Measurements from ENCODE around the gene ASB7.
"Not testable (repeated sequence)": the region's sequence is repeated elsewhere in the genome, so short reads cannot be mapped to it uniquely, and the experiment has no call there.

The ASB7 gene

DNA sequence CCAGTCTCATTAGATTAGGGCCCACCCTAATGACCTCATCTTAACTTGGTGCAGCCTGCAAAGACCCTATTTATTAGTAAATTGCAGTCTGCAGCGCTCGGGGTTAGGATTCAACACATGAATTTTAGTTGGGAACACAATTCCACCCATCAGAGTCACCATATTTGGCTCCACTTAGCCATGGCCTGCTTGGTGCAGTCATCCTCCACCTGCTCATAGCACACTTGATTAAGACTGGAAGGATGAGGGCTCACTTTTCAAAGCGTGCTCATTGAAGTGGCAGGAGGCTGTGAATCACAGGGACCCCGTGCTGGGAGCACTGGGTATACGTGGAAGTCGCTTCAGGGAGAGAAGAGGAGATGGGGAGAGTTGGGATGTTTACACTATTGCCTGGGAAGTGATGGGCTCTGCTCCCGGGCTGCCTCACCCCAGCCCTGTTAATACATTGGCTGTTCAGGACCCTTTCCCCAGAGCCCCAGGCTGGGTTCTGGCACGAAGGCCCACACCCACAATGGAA is 68.2 kb downstream of the ASB7 start:
- ChIA-PET CTCF (no interaction called here), POLR2A (ENCODE audit: low non-redundant PET) (no interaction called here)
- H3K27ac ChIP-seq: no peak overlapping the region
- DNase-seq (ENCODE audit: low spot score): no peak
- TF ChIP-seq, protein P1, sequence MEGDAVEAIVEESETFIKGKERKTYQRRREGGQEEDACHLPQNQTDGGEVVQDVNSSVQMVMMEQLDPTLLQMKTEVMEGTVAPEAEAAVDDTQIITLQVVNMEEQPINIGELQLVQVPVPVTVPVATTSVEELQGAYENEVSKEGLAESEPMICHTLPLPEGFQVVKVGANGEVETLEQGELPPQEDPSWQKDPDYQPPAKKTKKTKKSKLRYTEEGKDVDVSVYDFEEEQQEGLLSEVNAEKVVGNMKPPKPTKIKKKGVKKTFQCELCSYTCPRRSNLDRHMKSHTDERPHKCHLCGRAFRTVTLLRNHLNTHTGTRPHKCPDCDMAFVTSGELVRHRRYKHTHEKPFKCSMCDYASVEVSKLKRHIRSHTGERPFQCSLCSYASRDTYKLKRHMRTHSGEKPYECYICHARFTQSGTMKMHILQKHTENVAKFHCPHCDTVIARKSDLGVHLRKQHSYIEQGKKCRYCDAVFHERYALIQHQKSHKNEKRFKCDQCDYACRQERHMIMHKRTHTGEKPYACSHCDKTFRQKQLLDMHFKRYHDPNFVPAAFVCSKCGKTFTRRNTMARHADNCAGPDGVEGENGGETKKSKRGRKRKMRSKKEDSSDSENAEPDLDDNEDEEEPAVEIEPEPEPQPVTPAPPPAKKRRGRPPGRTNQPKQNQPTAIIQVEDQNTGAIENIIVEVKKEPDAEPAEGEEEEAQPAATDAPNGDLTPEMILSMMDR (conservative IDR thresholded peaks at IDR 0.05; ENCODE audit: low read depth): no peak

DNA sequence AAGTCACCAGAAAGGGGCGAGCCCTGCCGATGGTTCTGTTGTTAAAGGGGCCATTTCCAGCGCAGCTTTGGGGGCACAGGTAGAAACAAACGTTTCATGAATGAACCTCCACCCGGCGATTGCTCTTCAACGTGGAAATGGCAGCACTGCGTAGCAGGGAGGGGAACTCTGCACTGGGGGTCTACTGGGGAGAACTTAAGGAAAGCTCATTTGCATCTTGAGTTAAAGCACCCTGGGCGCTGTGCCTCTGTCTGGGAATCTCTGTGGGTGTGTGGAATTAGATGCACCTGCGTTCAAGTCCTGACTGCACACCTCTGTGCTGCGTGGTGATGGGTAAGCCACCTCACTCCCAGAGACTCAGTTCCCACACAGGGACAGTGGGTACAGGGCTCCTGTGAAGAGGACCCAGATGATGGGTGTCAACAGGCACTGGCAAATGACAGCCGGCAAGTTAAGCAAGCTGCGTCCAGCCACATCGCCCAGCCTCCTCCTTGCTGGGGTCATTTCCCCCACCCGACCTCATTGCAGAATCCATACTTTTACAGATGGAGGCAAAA is 68.8 kb downstream of the ASB7 start:
- ChIA-PET CTCF (interaction anchor here (0.6 to 1.9 kb wide), 6 partner anchors 9 to 336 kb away, joined by 3 to 9 read pairs (median 4); no protein-coding TSS in a partner anchor), POLR2A (ENCODE audit: low non-redundant PET) (no interaction called here)
- DNase-seq (ENCODE audit: low spot score): no peak
- no peak overlapping the region for H3K27ac ChIP-seq
- TF ChIP-seq, protein P1 (conservative IDR thresholded peaks at IDR 0.05; ENCODE audit: low read depth): no peak

DNA sequence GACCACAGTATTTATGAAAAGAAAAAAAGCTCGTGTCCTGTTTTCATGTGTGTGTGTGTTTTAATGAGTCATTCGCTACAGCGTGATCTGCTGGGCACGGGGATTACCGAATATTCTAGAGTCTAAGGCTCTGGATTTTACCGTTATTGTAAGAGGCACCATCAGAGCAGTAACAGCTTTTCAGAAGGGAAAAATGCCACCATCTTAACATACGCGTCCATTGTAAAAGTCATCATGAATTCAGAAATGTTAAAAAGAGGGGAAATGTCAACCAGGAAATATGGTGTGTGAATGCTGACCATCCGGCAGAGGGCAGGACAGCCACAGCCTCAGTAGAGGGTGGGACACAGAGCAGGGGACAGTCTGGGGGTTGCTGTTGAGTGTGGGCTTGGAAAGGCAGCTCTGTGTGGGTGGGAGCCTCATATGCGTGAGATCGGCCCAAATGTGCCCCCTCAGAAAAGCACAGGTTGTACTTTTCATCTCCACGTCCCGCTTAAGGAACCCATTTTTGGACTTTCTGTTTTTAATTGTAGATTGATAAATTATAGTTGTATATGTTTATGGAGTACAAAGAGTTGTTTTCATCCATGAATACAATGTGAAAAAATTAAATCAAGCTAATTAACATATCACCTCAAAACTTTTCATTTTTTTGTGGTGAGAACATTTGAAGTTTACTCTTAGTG is 69.6 kb downstream of the ASB7 start:
- DNase-seq (ENCODE audit: low spot score): peak; percentile 49
- H3K27ac ChIP-seq: no peak overlapping the region
- TF ChIP-seq, protein P1 (conservative IDR thresholded peaks at IDR 0.05; ENCODE audit: low read depth): peak; percentile 70
- ChIA-PET POLR2A (ENCODE audit: low non-redundant PET) (no interaction called here), CTCF (interaction anchor here (0.6 to 1.9 kb wide), 8 partner anchors 8 to 336 kb away, joined by 3 to 9 read pairs (median 4); no protein-coding TSS in a partner anchor)

DNA sequence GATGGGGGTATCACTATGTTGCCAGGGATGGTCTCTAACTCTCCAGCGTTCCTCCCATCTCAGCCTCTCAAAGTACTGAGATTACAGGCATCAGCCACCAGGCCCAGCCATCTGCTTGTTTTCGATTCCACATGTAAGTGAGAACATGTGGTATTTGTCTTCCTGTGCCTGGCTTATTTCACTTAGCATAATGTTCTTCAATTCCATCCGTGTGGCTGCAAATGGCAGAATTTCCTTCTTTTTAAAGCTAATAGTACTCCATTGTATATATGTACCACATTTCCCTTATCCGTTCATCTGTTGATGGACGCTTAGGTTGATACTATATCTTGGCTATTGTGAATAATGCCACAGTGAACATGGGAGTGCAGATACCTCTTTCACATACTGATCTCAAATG is 70.6 kb downstream of the ASB7 start:
- no peak for DNase-seq (ENCODE audit: low spot score)
- CTCF ChIA-PET: interaction anchor here (0.7 to 1.9 kb wide), 3 partner anchors 11 to 200 kb away, joined by 3 to 8 read pairs (median 3); no protein-coding TSS in a partner anchor
- TF ChIP-seq, protein P1 (conservative IDR thresholded peaks at IDR 0.05; ENCODE audit: low read depth): no peak
- POLR2A ChIA-PET (ENCODE audit: low non-redundant PET): no interaction called here
- H3K27ac ChIP-seq: no peak overlapping the region

DNA sequence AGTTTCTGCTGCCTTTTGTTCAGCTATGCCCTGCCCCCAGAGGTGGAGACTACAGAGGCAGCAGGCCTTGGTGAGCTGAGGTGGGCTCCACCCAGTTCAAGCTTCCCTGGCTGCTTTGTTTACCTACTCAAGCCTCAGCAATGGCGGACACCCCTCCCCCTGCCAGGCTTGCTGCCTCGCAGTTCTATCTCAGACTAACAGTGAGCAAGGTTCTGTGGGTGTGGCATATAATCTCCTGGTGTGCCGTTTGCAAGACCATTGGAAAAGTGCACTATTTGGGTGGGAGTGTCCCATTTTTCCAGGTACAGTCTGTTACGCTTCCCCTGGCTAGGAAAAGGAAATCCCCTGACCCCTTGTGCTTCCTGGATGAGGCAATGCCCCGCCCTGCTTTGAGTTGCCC is 76.8 kb downstream of the ASB7 start:
- POLR2A ChIA-PET (ENCODE audit: low non-redundant PET); CTCF ChIA-PET; DNase-seq (ENCODE audit: low spot score); H3K27ac ChIP-seq: not testable (repeated sequence)

DNA sequence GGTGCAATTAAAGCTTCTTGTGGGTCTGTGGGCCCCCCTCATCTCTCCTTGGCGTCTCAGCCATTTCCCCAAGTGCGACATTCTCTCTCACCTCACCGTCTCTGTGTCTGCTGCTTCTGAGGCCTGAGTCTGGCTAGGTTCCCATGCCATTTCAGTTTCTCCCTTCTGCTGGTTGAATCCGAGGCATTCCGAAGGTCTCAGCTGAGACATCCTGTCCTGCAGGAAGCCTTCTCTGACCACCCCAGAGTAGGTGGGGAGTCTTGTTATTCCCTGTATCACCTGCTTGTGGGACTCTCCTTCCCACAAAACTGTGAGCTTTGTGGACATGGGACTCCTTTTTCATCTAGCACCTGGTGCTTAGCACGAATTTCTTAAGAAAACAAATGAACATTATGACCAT is 78.3 kb downstream of the ASB7 start:
- ChIA-PET CTCF (interaction anchor here (1.8 kb wide), 1 partner anchor 9 kb away, joined by 9 read pairs; no protein-coding TSS in a partner anchor), POLR2A (ENCODE audit: low non-redundant PET) (no interaction called here)
- H3K27ac ChIP-seq: no peak overlapping the region
- TF ChIP-seq, protein P1 (conservative IDR thresholded peaks at IDR 0.05; ENCODE audit: low read depth): no peak
- DNase-seq (ENCODE audit: low spot score): no peak

DNA sequence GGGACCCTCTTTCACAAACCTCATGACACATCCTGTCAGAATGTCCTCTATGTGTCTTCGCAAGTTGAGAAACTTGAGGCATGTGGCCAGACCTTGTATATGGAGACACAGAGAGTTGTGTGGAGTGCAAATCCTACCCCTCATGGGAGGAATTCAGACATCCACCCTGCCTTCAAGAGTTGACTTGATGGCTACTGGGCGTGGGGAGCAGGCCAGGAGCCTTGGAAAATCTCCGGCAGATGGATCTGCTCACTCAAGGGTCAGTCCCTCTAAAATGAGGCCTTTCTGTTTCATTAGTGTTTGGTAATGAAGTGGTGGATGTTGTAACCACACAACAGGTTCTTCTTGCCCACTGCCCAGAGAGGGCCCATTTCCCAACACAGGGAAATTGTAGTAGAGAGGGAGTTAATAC is 79.0 kb downstream of the ASB7 start:
- TF ChIP-seq, protein P1 (conservative IDR thresholded peaks at IDR 0.05; ENCODE audit: low read depth): no peak
- no peak for DNase-seq (ENCODE audit: low spot score)
- ChIA-PET CTCF (interaction anchor here (1.8 kb wide), 1 partner anchor 10 kb away, joined by 9 read pairs; no protein-coding TSS in a partner anchor), POLR2A (ENCODE audit: low non-redundant PET) (no interaction called here)
- no peak overlapping the region for H3K27ac ChIP-seq

Data from RWPE1 (cell line).